K562 (cell line): Measurements from ENCODE around the gene TSPAN32.

ENCODE experiments used
- CBFB ChIP-seq: sonication (generic); formaldehyde crosslinking; IDR thresholded peaks from 2 replicates; pipeline ENCODE4 v1.4.0; 2020; ENCODE audit warnings: mild to moderate bottlenecking, missing genetic modification reagents
- JUND ChIP-seq, 2 experiments: IDR thresholded peaks; 2 replicates in 1 of 2; 3 replicates in 1 of 2; pipeline ENCODE4 v1.6.1; 2011; ENCODE audit warnings: borderline replicate concordance in 2 of 2, low read depth in 2 of 2, low read length in 2 of 2, improper control_type of control experiment in 1 of 2, missing biosample characterization in 1 of 2, missing genetic modification characterization in 1 of 2, missing genetic modification reagents in 1 of 2
- MYC ChIP-seq, 2 experiments: fragments of 250-450 bp in 1 of 2; sonication (Bioruptor Pico) in 1 of 2; IDR thresholded peaks; 2 replicates each; pipeline versions ENCODE4 v1.5.1 to v1.6.1; 2012 to 2021; ENCODE audit warnings: low read depth in 2 of 2, borderline replicate concordance in 1 of 2, improper control_type of control experiment in 1 of 2, low read length in 1 of 2, mild to moderate bottlenecking in 1 of 2, moderate library complexity in 1 of 2
- TCFL5 ChIP-seq: fragments of 250-450 bp; sonication (Bioruptor Pico); conservative IDR thresholded peaks from 2 replicates; pipeline ENCODE4 v1.6.1; 2021; ENCODE audit warnings: mild to moderate bottlenecking, moderate library complexity, matching md5 sums

DNA sequence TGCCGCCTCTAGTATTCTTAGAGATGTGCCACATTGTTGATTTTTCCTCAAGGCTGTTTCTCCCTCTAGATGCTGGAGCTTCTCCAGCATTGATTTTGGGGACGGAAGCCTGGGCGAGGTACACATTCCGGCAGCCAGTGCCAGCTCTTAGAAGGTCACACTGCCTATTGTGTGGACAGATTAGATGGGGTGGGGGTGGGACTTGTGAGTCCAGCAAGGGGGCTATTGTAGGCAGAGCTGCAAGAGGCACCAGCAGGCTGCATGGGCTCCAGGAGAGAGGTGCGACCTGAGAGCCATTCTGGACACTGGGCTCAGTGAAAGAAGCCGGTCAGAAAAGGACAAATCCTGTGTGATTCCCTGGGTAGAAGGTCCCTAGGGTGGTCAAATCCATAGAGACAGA lies 12.5 kb upstream of the TSPAN32 start:
- no peak for TF ChIP-seq MYC (IDR thresholded peaks at IDR 0.05; ENCODE audit: low read depth, low read length)
- no peak for TF ChIP-seq MYC (CRISPR knock-in tag; IDR thresholded peaks at IDR 0.05; ENCODE audit: borderline replicate concordance, low read depth)
- TF ChIP-seq TCFL5 (CRISPR knock-in tag), result no peak
- no peak for TF ChIP-seq JUND (IDR thresholded peaks at IDR 0.05; ENCODE audit: borderline replicate concordance, low read depth, low read length)
- TF ChIP-seq JUND (tag; IDR thresholded peaks at IDR 0.05; ENCODE audit: borderline replicate concordance, low read depth, low read length), result no peak
- no peak for TF ChIP-seq CBFB (CRISPR knock-in tag)
